HG03045 (cell line): ENCODE data around the gene ZNF462.

ENCODE experiments used
- ATAC-seq: cut with Tn5 transposase; IDR thresholded peaks from one replicate; pipeline ENCODE4 v1.9.1; 2021; ENCODE audit warnings: mild to moderate bottlenecking, moderate library complexity; ENCODE audit not compliant: unreplicated experiment

ZNF462 gene

DNA sequence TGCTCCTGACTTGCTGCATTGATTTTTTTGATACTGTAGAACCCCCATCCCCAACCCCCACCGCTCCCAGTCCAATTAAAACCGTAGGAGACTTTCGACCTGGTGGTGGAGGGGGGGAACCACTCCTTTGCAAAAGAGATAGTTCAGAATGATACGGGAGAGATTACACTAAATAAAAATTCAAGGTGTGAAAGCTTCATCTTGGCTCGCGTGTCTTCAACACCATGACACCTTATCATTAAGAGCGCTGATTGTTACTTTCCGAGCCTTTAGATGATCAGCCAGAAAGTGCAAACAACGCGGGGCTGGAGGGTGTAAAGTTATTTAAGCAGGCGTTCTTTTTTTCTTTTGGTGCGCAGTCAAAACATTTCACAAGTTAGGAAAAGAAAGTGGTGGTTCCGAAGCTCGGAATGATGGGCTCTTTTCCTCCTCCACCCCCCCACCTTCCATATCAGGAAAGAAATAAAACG is 1.3 kb upstream of the ZNF462 start:
- no peak for ATAC-seq

DNA sequence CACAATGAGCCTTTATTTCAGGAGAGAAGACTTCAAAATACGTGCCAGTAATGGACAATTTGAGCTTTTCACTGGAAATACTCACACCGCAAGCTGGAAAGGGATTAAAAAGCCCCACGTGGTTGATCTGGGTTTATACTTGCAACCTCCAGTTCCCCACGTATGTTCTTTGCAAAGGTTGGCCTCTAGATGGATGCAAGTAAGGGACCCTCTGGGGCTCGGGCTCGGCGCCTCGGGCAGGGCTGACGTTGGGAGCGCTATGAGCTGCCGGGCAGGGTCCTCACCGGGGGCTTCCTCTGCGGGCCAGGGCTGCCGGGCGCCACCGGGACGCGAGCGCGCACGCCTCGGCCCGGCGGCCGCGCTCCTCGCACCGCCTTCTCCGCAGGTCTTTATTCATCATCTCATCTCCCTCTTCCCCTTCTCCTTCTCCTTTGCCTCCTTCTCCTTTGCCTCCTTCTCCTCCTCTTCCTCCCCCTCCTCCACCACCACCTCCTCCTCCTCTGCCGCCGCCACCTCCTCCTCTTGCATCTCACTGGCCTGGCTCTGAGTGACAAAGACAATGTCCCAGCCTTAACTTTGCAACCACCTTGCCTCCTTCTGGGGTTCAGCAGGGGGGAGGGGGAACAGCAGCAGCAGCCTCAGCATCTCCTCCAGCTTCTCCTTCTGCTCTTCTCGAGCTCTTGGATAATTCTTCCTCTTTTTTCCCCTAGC is 701 bp upstream of the ZNF462 start:
- ATAC-seq: no peak

DNA sequence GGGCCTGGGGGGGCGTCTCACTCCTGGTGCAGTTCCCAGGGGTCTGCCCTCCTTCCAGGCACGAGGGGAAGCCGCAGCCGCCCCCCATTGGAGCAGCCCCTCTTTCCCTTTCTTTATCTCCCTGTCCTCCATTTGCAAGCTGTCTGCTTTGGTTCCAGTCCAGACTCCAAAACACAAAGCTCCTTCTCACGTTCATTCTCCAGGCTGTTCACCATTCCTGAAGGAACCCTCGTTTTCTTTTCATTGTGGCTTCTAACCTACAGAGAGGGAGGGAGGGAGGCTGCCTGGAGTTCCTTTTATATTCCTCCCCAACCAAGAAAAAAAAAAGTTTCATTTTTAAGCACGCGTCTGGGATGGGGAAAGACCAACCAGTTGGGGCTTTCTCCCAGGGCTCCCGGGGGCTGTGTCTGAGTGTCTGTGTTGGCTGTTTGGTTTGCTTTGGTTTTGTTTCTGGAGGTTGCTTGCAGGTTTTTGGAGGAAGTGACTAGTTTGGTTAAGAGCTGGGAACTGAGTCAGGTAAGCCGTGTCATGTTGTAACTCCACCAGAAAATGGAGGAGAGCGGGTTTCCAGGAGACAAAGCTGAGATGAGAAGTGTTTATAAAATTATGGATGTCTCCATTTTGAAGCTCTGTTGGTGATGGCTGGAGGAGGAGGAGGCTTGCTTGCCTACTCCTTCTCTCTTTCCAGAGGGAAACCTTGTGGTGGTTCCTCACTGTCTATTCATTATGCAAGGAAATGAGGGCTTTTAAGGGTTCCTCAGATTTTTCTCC is 1.6 kb downstream of the ZNF462 start:
- no peak for ATAC-seq

DNA sequence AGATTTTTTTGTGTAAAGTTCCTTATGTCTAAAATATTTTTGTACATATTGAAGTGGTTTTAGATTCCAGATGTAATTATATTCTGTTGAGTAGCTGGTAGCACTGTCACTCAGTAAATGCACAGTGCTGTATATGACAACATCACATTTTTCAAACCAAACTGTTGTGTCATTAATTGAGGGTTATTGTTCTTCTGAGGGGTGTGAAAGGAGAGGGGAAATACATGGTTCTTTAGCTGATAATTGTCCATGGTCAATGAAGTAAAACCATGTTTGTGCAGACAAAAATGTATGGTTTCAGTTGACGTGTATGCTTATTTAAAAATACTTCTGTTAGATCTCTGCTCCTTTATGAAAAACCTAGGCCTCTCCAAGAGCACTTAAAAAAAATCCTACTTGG is 3.3 kb downstream of the ZNF462 start:
- no peak for ATAC-seq

DNA sequence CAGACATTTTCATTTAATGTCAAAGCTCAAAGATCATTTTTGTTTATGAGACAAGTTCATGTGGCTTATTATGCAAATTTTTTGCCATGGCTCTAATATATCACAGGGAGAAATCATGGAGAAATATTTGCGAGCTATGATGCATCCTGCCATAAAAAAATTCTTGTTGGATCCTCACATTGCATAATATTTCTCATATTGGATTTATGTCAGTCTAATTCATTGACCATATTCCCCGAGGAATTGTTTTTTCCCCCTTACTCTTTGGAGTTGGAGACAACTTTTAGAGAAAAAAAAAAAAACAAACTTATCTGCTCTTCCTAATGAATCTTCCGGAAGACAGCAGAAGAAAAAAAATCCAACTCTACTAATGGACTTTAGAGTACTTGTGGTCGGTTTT is 4.3 kb downstream of the ZNF462 start:
- ATAC-seq: no peak

DNA sequence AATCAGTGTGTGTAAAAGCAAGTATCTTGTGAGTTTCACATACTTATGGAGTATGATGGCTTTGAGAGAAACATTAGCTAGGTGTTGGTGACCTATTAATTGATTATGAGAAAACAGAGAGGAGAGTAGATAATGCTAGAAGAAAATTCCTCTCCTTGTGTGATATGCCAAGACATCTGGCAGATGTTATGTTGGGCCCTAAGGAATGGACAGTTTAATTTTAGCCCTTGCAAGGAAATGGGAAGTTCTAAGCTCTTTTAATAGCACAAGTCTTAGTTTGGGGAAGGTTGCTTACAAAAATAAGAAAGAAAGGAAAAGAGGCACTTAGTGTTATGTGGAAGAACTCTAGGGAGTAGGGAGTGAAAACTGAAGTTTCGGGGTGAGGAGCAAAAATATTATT is 5.1 kb downstream of the ZNF462 start:
- ATAC-seq: no peak

DNA sequence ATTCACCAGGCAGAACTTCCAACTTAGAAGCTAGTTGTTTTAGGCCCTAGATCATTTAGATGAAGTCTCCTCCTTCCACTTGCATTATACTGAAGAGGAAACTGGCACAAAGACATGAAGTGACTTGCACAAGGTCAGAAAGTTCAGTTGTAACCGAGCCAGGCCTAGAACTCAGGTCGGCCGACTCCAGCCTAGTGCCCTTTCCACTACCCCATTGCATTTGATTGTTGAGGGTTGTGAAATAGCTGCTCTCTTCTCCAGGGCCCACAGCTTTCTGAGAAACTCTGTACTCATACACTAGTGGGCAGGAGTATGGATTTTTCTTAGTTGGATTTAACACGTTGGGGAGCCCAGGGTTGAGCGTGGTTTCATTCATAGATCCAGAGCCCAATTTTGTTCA is 5.6 kb downstream of the ZNF462 start:
- ATAC-seq: no peak

DNA sequence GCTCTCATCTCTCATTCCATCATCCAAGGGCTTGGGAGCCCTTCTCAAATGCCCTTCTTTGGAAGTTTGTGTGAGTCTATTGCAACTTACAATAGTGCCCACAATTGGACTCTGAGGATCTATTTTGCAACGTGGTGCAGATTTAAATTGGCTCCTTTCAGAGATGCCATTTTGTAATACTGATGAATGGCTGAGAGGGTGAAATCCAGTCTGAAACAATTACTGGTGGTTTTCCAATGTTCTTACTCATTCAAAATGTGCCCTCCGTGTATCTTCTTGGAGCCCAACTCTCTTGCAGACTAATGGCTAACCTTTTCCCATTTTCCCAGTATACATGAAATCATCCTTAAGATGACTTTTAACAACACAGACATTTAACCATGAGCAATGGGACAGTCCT is 6.1 kb downstream of the ZNF462 start:
- no peak for ATAC-seq

DNA sequence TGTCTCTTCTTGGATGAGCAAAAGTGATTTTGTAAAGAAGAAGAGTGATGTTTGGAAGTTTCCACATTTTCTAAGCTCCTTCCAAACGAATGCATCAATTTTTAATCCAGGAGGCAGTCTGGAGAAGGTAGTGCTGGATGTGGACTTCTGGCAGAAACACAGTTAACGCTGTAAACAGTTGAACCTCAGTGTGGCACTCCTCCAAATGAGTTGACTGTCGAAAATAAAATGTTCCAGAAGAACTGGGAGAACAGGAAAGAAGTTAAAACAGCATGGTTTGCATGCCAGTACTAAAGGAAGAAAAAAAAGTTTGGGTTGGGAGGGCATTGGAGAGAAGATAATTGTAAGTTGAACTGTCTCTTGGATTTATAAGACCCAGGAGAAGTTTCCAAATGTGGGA is 6.5 kb downstream of the ZNF462 start:
- ATAC-seq: no peak

DNA sequence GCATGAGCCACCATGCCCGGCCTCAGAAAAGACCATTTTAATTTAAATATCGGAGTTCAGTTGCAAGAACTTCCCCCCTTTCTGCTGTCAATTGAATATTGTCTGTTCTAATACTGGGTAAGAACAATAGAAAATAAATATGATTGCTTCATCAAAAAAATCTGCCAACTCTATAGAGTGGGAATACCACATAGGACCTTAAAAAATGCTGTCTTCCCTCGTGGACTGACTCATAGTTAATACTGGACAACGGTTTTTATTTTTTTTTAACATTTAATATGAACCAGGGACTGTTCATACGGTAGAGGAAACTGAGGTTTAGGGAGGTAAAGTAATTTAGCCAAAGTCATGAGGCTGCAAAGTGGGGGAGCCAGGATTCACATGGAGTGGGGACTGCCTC is 9.7 kb downstream of the ZNF462 start:
- ATAC-seq: no peak

DNA sequence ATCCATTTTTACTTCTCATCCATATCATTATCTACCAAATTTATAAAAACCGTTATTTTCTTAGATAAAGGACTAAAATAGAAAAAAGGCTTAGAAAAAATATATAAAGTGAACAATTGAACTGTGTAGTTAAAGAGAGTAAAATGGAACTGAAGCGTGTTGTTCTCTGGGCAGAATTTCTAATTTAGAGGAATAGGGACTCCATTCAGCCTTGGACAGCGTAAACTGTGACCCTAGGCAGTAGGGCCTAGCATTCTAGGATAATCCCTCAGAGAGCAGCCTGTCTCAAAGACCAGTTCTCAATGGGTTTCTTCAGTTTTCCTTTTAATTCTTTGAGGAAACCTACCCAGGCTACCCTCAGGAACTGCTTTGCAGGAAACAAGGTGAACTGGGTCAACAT is 11.1 kb downstream of the ZNF462 start:
- ATAC-seq: no peak

DNA sequence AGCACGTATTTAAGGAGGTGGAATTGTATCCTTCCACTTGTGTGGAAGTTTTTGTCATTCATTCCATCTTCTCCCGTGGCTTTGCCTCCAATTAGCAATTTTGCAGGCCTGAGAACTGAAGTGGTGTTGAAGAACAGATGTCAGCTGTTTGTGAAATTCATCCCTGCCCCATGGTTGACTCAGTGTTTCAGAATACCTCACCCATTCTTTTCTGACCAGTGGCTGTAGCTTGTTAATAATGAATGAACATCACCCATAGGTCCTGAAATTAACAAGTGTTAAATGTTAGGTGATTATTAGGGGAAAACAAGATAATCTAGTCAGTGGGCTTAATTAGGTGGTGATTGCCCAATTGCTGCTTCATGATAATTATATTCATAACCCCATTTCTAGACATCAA is 11.7 kb downstream of the ZNF462 start:
- no peak for ATAC-seq

DNA sequence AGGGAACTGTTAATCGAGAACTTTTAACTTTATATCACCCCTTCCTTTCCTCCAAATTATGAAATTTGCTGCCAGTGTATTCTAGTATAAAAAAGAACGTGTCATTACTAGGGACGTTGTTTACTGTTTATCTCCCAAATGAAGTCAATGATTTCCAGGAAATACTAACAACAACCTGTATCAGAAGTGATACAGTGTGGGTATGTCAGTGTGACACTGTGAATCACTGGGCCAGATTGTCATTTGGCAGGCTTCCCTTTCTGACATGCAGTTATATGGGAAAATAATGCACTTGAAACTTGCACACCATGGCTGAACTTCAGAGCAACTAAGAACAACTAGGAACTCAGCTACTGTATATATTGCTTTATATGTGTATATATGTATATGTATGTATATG is 12.6 kb downstream of the ZNF462 start:
- ATAC-seq: no peak

DNA sequence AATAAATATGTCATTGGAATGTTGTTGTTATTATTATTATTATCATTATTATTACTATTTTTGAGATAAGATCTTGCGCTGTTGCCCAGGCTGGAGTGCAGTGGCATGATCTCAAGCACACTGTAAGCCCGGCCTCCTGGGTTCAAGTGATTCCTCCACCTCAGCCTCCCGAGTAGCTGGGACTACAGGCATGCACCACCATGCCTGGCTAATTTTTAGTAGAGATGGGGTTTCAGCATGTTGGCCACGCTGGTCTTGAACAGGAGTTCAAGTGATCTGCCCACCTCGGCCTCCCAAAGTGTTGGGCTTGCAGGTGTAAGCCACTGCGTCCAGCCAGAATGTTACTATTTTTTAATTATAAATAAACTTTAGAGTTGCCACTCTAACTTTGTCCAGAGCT is 14.4 kb downstream of the ZNF462 start:
- ATAC-seq: no peak

DNA sequence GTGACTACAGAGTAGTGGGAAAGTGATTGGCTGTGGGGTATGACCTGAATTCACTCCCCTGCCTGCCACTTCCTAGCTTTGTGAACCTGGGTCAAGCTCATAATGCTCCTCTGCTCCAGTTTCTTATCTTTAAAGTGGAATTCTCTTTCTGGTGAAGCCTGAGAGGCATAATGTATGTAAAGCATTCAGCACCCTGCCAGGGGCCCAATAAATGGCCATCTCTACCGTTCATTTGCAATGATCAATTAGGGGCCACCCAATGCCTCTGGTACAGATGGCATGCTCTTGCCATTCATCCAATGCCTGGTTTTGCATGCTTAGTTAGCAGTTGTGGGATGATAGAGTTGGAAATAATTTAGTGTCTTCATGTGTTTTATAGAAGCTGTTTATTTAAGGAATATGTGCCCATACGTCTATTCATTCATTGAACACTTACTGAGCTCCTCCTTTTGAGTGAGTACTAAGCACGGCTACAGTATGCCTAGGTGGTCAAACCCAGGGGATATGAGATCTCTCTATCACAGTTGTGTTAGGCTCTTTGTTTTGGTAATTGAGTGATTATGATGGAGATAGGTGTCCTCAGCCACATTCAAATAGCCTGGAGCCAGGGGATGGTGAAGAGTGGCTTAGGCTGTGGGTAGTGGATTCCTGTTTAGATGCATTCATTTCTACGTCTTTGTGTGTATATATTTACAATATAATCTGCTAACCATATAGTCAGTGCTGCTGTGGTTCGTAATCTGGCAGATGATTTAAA is 15.3 kb downstream of the ZNF462 start:
- ATAC-seq: no peak

DNA sequence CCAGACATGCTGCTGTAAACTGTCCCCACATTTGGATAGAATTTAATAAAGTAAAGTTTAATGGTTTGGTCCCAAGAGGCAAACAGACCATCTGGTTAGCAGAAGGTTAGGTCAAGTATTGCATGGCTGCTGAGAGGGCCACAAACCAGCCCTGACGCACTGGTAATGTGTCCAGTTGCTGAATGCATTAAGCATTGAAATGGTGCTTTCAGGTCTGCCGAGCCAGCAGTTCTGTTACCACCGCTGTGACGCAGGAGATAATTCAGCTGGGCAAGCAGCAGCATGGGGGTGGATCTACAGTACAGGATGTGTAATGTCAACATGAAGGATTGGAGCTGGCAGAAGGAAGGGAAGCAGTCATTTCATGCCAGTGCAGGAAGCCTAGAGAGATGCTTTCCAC is 16.0 kb downstream of the ZNF462 start:
- ATAC-seq: no peak

DNA sequence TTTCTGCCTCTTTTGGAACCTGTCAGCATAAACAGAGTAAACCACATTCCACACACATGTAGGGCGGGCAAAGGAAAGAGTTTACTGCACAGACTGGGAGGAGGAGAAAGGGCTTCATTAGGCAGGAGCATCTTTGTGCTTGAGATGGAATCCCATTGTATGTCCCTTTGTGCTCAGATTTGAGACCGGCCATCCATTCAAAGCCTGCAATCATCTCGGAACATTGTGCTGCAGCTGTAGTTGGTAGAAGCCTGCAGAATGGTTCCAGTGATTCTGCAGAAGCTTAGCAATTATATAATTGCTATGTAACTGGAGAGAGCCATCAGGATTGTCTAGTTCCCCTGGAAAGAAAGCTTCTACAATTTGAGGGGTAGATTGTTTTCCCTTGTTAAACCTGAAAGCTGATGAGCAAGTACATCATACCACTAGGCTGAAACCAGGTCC is 16.5 kb downstream of the ZNF462 start:
- no peak for ATAC-seq

DNA sequence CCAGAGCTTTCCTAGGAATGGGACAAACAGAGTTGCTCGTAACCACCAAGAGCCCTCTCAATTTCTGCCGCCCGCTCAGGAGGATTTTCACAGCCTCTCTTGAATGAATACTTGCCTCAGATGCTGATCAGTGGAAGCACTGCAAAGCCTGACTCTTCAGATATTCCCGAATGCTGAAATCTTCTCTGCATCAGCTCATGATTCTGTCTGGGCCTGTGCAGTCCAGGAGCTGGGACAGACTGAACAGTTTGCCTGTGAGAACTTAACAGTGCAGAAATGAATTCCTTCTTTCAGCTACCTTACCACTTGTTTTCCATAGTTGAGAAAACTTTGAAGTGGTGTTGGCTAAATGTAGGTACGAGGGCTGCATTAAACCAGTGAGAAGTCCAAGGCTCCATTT is 17.1 kb downstream of the ZNF462 start:
- ATAC-seq: no peak

DNA sequence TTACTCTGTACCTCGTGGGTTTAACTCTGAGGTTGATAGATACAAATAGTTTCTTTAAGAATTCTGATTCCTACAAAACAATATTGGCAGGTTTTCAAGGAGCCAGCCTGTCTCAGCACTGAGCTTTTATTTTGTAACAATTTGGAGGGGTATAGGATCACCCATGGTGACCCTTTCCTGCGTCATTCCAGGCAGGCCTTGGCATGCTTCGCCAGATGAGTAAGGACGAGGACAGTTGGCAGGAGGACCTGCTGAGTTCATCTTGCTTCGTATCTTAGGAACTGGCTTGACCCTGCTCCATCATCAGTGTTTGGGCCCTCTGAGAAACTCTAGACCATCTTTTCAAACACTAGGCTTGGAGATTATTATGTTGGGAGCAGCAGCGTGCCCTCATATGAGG is 17.9 kb downstream of the ZNF462 start:
- ATAC-seq: no peak

DNA sequence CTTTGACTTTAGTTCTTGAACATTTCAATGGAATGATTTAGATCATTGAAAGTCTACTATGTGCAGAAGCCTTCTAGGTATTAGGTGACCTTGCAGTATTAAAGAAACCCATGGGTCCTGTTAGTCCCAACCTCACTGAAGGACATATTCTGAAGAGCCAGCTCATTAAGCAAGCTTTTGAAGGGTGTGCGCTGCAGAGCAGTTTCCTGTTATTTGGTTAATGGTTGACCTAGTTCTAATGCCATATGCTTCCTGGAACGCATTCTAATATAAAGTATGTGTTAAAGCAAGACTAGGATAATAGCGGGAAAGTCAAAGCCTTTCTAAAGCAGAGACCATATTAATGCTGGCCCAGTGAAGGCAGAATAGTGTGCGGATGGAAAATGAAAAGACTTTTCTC is 20.1 kb downstream of the ZNF462 start:
- no peak for ATAC-seq

DNA sequence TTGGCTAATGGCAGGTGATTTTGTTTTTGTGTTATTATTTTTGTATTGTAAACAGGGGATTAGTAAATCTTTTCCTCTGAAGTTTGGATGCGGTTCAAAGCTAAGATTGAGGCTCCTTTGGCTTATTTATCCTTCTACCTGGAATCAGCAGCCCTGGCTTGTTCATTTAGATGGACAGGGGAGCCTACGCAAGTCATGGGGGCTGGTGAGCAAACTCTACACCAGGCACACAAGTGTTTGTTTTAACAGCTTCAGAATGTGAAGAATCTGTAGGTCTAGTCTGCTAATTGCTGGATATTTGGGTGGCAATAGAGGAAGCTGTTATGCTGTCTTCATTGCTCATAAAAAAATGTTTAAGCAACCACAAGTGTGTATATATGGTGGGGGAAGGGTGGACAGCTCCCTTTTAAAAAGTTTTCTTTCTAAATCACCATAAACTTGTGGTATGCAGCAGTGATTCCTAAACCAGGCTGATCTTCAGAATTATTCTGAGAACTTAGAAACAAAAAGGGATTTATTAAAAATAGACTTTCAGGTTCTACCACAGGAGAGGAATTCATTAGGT is 20.7 kb downstream of the ZNF462 start:
- no peak for ATAC-seq
